Left colon (tissue), 2 donors: ENCODE data around the gene HTR7. TPM values are rescaled to one million over a fixed set of nuclear protein-coding genes. Genes with fewer than 3 reads are reported as not detected.

Experiments
- ATAC-seq: fragments of 200-7000 bp; cut with Tn5 transposase; one replicate; pipeline ENCODE4 v1.9.1; 2020; ENCODE audit warnings: mild to moderate bottlenecking, moderate library complexity
- DNase-seq, 2 donors: peaks; one replicate each; pipeline ENCODE4 v3.0.0-alpha.2; 2020
- intact Hi-C, 2 donors: fragments of 100-400 bp; cut with DNase I in 1 of 2; cut with micrococcal nuclease in 1 of 2; formaldehyde crosslinking; loops; one replicate each; pipeline versions ENCODE4 v1.11.2 to v1.14.0; 2022; cut with DNase I, micrococcal nuclease
- total RNA-seq, 2 donors: library from RNA; stranded (reverse); fragmentation: NEBNext Ultra II Directional; extraction: Animal tissue kit (Norgen Biotek cat#: 25700); gene quantifications; one replicate each; pipeline ENCODE4 v1.2.1, GENCODE V29; 2021
- donor health status: DM: no; HTN: no; CAD: no.
- donor health status: DM: yes; HTN: yes; CAD: no.

HTR7 gene
- total RNA-seq, 2 donors from 2014 or later: 0.21 to 0.61 TPM

DNA sequence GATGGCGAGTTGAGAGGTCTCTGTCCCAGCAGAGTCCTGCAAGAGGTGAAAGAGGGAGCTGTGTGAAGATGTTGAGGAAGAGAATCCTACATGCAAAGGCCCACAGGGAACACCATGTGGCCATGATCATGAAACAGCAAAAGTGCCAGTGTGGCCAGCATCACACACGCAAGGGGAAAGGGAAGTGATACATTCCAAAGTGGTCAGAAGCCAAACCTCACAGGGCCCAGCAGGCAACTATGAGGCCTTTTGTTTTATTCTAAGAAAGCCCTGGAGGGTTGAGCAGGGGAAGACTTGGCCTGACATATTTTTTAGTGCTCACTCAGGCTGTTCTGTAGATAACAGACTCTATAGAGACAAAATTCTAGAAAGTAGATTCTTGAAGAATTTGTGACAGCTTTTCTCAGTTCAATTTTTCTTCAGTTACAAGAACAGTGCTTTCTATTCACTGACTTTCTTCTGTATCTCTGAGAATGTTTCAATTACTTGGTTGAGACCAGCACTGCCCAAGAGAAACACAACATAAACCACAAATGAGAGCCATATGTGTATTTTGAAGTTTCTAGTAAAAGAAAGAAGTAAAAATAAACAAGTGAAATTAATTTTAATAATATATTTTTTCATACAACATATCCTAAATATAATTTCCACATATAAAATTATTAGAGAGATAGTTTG is 82.3 kb downstream of the HTR7 start:
- DNase-seq: peak; percentile 6 to 34
- intact Hi-C loops: no loop called here
- no peak for ATAC-seq

DNA sequence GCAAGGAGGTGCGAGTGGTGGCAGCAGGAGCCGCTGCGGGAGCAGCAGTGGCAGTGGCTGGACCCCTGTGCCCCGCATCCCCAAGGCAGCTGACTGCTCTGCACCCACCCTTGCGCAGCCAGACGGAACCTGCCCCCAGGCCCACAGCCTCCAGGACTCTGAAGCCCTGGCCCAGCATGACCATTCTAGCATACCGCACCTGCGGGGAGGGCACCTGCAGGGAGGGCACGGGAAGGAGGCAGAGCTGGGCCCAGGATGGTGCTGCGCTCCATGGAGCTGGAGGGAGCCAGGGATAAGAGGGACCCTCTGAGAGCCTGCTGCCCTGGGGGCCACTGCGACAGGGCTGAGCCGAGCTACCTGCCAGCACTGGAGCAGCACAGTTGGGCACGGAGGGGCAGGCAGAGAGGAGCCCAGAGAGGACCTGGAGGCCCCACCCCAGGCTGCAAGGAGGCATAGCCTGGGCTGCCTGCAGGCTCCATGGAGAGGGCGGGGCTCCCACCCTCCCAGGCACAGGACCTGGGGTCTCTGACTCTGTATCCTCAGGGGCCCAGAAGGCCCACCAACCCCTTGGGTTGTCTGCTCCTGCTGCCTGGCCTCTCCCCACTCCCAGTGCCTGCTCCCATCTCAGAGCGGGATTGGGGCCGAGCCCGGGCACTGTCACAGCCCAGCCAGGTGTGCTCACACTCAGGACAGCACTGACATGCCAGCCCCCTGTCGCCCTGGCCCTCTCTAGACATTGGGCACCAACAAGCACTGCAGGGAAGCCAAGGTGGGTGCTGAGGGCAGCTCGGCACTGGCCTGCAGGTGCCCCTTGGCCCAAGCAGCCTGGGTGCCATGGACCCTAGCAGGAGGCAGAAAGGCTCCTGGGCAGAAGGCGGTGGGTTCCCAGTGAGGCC is 87.6 kb downstream of the HTR7 start:
- DNase-seq (no peak), ATAC-seq (no peak)
- intact Hi-C loops: no loop called here

DNA sequence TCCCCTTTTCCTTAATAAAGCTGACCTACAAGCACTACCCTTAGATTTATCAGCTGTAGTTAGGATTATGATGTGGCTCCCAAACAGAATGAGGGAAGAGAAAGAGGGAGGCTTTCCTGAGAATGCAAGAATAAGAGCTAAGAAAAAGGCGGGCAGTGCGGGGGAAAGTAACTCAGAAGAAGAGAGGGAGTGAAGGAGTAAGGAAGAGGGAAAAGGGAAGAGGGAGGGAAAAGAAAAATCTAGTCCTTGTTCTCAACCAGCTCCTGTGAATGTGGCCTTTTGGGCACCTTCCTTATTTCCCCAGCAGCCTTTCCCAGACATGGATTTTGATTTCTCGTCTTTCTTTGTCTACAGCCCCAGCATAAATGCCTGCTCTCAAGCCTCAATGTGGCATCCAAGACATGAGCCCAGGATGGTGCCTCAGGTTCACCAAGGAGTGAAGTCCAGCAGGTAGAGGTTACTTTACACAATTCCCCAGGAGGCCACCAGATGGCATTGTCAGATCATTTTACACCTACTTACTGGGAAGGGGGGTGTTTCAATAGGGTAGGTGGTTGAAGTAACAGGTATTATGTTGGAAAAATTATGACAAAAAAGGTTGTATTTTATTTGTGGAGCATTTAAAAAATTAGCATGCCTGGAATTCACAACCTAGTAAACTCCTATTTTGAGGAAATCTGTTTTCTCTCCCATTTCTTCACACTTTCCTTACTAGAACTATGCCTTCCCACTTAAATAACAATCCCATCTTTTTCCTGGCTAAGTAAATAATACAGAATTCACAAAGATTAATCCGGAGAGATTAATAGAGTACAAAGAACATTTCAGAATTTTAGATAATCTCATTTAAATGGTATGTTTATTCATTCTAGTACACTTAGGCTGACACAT is 106.5 kb downstream of the HTR7 start:
- ATAC-seq: peak; percentile 51
- peak in 1 of 2 donors; percentile 30 for DNase-seq
- intact Hi-C loops: no loop called here

DNA sequence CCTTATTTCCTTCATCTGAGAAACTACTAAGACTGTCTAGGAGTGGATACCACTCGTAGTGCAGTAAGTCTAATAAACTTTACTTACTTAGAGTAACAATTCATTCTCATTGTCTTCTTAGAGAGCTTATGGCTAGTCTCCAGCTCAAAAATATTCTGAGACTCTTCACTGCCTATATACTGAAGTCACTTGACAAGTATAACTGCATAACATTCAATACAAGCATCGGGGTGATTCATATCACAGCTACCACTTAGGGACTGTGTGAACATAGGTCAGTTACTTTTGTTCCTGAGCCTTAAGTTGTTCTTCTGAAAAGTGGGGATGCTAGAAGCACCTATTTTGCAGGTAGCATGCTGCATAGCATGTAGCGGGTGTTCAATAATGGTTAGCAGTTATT is 111.0 kb downstream of the HTR7 start:
- no peak for DNase-seq
- intact Hi-C loops: no loop called here
- no peak for ATAC-seq

DNA sequence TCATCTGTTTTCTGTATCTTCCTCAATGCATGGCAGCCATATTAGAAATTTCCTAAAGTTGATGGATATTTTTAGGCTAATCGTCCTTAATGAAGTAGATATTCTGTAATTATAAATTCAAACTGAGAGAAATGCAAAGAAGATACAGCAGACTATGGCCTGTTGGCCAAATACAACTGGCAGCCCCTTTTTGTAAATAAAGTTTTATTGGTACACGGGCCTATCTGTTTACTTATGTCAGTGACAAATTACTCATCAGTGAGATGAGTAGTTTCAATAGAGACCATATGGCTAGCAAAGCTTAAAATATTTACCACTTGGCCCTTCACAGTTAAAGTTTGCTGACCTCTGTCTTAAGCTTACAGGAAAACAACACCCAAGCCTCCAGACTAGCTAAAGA is 112.3 kb downstream of the HTR7 start:
- no peak for DNase-seq

DNA sequence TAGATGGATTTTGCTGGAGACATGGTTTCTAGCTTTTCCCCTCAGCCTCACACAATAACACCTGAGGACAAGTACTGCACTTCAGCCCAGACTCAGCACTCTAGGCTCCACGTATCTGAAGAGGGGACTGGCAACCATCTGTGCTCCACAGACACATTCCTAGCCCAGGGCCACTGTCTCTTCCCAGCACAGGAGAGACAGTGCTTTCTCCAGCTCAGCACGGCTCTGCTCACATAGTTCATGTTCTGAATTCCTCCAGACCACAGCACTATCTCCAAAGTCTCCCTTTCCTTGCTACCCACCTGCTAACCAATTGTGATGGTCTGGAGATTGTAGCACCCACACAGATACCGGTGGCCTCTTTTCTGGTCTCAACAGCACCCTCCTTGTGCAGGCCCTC is 114.5 kb downstream of the HTR7 start:
- intact Hi-C loops: no loop called here
- DNase-seq (no peak), ATAC-seq (no peak)

More for the DNA sequence above, 112.3 kb downstream of the HTR7 start:
- ATAC-seq: no peak
- intact Hi-C loops: no loop called here

DNA sequence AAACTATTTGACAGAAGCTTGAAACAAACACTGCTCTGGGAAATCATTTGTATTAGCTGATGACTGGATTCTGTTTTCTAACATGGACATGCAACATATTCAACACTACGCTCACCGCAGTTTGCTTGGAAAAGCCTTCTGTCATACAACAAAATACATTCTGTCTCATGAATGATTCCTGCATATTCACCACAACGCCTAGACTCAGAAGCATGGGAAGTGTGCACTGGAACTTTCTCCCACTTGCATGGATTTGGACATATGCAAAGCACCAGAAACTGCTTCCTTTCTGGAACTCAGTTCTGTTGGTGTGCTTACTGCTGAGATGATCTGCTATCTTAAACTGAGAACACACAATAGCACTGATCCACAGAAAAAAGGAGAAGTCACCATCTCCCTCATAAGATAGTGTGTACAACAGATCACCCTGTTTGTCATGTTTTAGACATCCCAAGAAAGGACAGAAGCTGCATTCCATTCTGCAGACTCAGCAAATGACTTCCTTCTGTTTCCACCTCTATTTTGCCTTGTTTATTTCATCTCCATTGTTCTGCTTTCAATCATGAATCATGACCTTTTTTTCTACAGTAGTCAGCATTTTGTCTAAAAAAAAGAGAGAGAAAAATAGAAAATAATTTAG is 115.8 kb downstream of the HTR7 start:
- ATAC-seq: no peak

DNA sequence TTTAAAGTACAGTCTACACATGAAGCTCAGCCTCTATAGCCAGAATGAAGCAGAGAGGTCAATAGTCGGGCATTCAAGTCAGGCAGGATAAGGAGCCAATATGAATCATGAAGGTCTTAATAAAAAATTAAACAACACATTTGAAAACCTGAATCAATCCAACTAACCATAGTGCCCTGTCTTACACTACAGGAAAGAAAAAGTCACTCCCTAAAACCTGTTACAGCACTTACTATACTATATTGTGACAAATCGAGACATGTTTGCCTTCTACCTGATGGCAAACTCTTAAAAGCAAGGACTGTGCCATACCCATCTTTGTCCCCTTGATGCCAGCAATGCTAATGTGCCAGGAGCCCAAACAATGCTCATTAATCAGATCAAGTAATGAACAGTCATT is 117.6 kb downstream of the HTR7 start:
- ATAC-seq (no peak), DNase-seq (no peak)
- intact Hi-C loops: no loop called here

More for the DNA sequence above, 115.8 kb downstream of the HTR7 start:
- intact Hi-C loops: no loop called here
- DNase-seq: no peak

DNA sequence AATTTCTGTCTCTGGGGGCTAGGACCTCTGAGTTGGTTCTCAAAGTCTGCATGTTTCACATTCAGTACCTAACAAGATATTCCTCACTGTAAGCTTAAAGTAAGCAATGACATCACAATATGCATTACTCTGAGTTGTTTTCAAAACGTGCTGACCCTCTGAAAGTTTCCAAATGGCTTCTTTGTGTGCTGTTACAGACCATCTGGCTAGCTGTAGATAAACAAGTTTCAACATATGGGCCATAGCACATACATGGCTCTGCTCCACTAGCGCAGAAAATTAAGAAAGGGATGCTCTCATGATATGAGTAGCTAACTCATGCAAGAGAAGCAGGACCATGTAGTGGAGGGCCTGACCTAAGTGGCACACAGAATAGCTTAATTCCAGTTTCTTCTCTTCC is 119.0 kb downstream of the HTR7 start:
- no peak for ATAC-seq
- DNase-seq: no peak
- intact Hi-C loops: no loop called here

DNA sequence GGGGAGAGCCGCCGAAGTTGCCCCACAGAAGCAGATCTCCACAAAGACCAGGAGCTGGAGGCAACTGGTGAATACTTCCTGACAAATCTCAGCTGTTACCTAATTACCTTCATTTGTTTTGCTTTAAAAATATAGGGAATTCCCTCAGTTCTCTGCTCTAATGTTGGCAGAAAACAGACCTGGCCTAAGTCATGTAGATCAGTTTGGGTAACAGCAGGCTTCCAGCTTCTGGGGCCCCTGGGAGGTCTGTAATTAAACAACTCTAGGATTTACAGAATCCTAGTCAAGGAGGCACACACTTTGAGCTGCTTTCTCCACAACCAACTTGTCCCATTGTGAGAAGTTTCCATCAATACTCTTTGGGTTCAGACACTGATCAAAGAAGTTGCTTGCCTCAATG is 123.4 kb downstream of the HTR7 start:
- intact Hi-C loops: no loop called here
- ATAC-seq (no peak), DNase-seq (no peak)

DNA sequence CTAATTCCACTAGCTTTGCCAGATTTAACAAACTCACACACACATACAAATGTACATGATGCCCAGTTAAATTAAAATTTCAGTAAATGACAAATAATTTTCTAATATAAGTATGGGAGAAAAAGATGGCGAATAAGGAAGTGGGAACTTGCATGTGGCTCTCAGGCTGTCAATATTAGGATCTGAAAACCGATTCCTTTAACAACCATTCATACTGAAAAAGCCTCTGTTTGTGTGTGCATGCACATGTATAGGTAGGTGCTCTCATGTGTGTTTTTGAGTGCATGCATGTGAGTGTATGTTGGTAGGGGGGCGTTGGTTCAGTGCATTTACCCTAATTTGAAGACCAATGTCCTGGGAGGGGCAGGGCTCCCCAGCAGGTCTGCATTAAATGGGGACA is 125.3 kb downstream of the HTR7 start:
- DNase-seq: no peak
- intact Hi-C loops: no loop called here
- no peak for ATAC-seq

DNA sequence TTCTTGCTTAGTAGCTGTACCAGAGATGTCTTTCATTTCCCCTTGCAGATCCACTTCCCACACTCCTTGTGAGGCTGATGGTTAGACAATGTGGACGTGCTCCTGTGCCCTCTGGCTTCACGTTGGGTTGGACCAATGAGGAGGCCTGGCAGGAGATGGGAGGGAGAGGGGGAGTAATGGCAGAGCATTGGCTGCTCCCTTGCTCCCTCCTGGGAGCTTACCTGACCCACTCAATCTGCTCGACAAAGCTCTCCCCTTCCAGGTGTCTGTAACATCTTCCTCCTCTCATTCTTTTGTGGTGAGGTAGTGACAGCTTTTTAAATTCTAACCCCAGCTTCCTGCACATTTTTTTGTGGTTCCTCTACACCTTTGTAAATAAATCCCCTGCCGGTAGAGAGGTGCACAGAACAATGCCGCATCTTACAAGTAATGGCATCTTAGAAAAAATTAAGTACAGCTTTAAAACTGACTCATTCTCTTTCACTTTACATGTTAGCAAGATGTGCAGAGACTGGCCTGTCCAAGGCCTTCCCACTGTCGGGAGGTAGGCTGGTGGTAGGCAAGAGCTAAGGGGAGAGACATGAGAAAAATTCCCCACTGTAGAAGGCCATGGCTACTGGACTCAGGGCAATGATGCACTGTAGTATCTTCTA is 134.3 kb downstream of the HTR7 start:
- ATAC-seq: no peak
- DNase-seq: no peak
- intact Hi-C loops: no loop called here

DNA sequence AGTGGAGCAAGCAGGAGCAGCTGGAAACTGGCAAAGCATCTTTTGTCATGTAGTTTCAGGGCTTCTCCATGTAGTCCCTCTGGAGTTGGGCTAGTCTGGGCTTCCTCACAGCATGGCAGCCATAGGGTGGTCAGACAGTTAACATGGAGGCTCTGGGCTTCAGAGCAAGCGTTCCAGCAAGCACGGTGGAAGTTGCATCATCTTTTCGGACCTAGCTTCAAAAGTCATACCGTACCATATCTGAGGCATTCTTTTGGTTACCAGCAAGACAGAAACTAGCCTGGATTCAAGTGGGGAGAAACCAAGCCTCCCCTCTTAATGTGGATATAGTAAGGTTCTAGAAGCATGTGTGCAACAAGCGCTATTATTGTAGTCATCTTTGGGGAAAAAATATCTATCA is 135.0 kb downstream of the HTR7 start:
- intact Hi-C loops: no loop called here
- ATAC-seq (no peak), DNase-seq (no peak)

DNA sequence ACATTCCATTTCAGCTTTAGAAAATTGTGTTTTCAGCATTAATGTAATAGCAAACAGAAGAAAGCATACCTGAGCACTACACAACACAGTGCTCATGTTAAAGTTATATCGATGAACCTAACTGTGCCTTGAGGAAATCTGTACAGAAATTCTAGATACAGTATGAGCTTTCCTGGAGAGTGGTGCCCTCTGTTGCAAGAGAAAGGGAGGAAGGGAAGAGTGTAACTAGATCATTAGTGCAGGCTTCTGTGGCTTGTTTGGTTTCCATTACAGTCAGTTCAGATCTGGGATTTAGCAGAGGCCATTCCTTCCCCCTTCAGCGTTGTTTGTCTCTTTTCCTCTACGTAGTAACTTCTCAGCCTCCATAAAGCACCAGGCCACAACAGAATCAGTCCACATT is 139.7 kb downstream of the HTR7 start:
- DNase-seq: no peak
- intact Hi-C loops: no loop called here
- ATAC-seq: no peak

DNA sequence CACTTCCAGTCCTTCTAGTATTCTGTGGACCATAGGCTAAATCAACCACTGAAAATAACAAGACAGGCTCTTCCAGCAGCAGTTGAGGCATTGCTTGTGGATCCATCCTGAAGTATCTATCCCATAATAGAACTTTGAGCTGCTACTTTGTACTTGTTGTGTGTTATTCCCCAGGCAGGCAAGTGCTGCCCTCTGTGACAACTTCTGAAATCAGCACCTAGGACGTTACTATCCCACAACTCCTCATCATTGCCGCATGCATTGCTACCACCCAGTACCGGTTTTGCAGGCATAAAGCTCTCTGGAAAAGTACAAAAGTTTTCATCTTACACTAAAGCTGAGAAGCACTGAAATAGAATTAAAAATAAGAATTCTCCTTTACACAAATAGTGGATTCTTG is 145.3 kb downstream of the HTR7 start:
- intact Hi-C loops: no loop called here
- ATAC-seq (no peak), DNase-seq (no peak)

DNA sequence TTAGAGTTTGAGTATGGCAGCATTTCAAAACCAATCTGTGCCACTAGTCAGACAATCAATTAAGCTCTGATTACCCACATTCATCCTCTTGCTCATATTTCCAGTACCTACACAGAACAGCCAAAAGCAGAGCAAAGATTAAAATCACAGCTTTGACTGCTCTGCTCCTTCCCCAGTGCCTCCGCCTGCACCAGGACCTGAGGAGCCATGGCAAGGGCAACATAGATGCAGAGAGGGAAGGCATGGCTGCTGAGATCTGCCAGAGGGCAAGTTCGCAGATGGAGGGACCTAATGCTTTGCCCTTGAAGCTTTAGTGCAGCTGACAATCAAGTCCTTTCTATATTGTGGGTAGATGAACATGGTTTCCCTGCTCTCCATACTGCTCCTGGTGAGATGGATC is 148.1 kb downstream of the HTR7 start:
- DNase-seq: no peak
- intact Hi-C loops: no loop called here

DNA sequence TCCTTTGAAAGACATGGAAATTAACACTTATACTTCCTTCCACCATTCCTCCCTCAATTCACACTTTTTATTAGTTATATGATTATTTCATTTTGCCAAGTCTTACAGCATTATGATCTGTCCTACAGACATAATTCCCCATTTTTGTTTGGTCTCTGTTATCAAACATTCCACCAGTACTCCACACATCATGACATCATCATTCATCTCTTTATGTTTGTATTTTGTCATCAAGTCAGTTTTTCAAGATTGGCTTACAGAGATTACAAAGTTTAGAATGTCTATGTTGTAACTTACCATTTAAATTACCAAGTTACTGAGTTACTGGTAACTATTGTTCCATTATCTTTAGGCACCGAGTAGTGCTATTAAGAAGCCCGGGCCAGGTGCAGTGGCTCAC is 150.2 kb downstream of the HTR7 start:
- intact Hi-C loops: no loop called here
- ATAC-seq (no peak), DNase-seq (no peak)

More for the DNA sequence above, 148.1 kb downstream of the HTR7 start:
- no peak for ATAC-seq

DNA sequence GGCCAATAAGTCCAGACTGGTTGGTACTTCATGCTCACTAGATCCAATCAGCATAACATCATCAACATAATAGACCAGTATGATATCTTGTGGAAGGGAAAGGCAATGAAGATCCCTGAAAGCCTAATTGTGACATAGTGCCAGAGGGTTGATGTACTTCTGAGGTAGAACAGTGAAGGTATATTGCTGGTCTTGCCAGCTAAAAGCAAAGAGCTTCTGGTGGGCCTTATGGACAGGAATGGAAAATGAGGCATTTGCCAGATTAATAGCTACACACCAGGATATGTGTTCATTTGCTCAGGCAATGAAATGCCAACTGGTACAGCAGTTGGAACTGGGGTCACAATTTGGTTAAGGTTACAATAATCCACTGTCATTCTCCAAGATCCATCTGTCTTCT is 156.4 kb downstream of the HTR7 start:
- intact Hi-C loops: no loop called here
- no peak for ATAC-seq
- no peak for DNase-seq
